T-helper 2 cell (primary cell): ENCODE data around the gene FOXL1.

ENCODE experiments used
- DNase-seq, 5 experiments: peaks; one replicate each; pipeline versions ENCODE4 v3.0.0 to v3.0.0-alpha.2; 2012 to 2022
- total RNA-seq, 2 donors: gene quantifications; one replicate each; lab custom pipeline; 2026; lab: John Stamatoyannopoulos, UW

The FOXL1 gene
- total RNA-seq: 0 to 0.07 reads per million in 2 donors

- no peak for DNase-seq
Measured at GRCh38 chr16:86578061-86578599, at the start of gene FOXL1. Gene FOXL1, plus strand, starts transcription at chr16:86578549. Its CDS starts 175 bp downstream, at chr16:86578724.

- no peak for DNase-seq
Measured at GRCh38 chr16:86529160-86529559, 49.2 kb upstream of the FOXL1 start.

- DNase-seq: no peak
Measured at GRCh38 chr16:86530251-86531190, 47.8 kb upstream of the FOXL1 start.

- no peak for DNase-seq
Measured at GRCh38 chr16:86531191-86531545, 47.2 kb upstream of the FOXL1 start.

- no peak for DNase-seq
Measured at GRCh38 chr16:86531641-86532525, 46.5 kb upstream of the FOXL1 start.

- DNase-seq: no peak
Measured at GRCh38 chr16:86532526-86532815, 45.9 kb upstream of the FOXL1 start.

- no peak for DNase-seq
Measured at GRCh38 chr16:86533076-86533475, 45.3 kb upstream of the FOXL1 start.

- DNase-seq: no peak
Measured at GRCh38 chr16:86533767-86534351, 44.5 kb upstream of the FOXL1 start.

GRCh38 chr16:86534779-86535615, 43.4 kb upstream of the FOXL1 start:
- no peak for DNase-seq

- no peak for DNase-seq
Measured at GRCh38 chr16:86536621-86537020, 41.7 kb upstream of the FOXL1 start.

GRCh38 chr16:86537486-86537885, 40.9 kb upstream of the FOXL1 start:
- no peak for DNase-seq

GRCh38 chr16:86538196-86538780, 40.1 kb upstream of the FOXL1 start:
- no peak for DNase-seq

GRCh38 chr16:86540894-86541293, 37.5 kb upstream of the FOXL1 start:
- no peak for DNase-seq

GRCh38 chr16:86541560-86541959, 36.8 kb upstream of the FOXL1 start:
- no peak for DNase-seq

GRCh38 chr16:86542756-86543750, 35.3 kb upstream of the FOXL1 start:
- DNase-seq: no peak

GRCh38 chr16:86545481-86545880, 32.9 kb upstream of the FOXL1 start:
- DNase-seq: no peak

GRCh38 chr16:86545954-86546637, 32.3 kb upstream of the FOXL1 start:
- DNase-seq: no peak

- DNase-seq: no peak
Measured at GRCh38 chr16:86546638-86547013, 31.7 kb upstream of the FOXL1 start.

GRCh38 chr16:86547286-86547685, 31.1 kb upstream of the FOXL1 start:
- no peak for DNase-seq
